IPS DF 6.9 (cell line): ENCODE data around the gene SQOR.

Experiments
- DNase-seq: peaks from one replicate; pipeline ENCODE4 v3.0.0-alpha.2; 2013; ENCODE audit warnings: low read depth, low spot score
- H3K27ac ChIP-seq: one replicate; pipeline ENCODE4 v1.5.1; 2013; ENCODE audit warnings: low read length, control low read depth
- H3K27me3 ChIP-seq: 2 replicates; pipeline ENCODE4 v1.6.1; 2013; ENCODE audit warnings: mild to moderate bottlenecking, low read length; ENCODE audit not compliant: control insufficient read depth, insufficient read depth
- H3K36me3 ChIP-seq: 2 replicates; pipeline ENCODE4 v1.6.1; 2013; ENCODE audit warnings: low read length; ENCODE audit not compliant: control insufficient read depth, insufficient read depth
- H3K4me1 ChIP-seq: 2 replicates; pipeline ENCODE4 v1.6.1; 2013; ENCODE audit warnings: low read length; ENCODE audit not compliant: control insufficient read depth, insufficient read depth
- H3K4me3 ChIP-seq: 2 replicates; pipeline ENCODE4 v1.5.1; 2013; ENCODE audit warnings: mild to moderate bottlenecking, low read length
- H3K9me3 ChIP-seq: 2 replicates; pipeline ENCODE4 v1.6.1; 2013; ENCODE audit warnings: low read length, inconsistent platforms; ENCODE audit not compliant: control insufficient read depth, insufficient read depth
- WGBS: extraction: QIAGEN DNeasy Blood & Tissue Kit; methylation state at CpG from one replicate; pipeline ENCODE4 v1.1.7; 2013; ENCODE audit warnings: mixed read lengths, missing lambda C conversion rate; ENCODE audit not compliant: insufficient read length, insufficient coverage; 5-methylcytosine and 5-hydroxymethylcytosine counted together

Gene SQOR

DNA sequence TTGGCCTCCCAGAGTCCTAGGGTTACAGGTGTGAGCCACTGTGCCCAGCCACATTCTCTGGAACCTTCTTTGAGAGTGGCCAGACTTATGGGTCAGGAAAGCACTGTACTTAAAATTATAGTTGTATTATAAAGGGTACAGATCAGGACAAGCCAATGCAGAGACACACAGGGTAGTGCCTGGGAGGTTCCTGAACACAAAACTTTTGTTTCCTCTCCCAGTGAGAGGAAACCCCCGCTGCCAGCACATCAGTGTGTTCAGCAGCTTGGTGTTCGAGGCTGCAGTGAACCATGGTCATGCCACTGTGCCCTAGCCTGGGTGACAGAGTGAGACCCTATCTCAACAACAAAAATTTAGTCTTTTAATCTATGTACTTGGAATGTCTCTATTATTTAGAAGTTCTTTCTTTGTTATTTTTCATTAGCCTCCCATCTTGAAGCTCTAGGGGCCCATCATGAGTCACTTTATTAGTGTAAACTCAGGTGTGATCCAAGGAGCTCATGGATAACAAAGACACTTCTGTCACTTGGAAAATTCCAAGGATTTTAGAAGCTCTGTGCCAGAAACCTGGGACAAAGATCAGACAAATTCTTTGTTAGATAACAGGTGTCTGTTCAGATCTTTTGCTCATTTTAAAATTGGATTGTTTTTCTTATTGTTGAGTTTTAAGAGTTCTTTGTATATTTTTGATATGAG, 39.8 kb upstream of the SQOR start:
- Histone ChIP-seq H3K27ac (no peak overlapping the region), H3K36me3 (no peaks in the 10 kb centered on the region), H3K27me3 (no peaks in the 10 kb centered on the region), H3K9me3 (no peaks in the 10 kb centered on the region), H3K4me1 (no peaks in the 10 kb centered on the region), H3K4me3 (no peak overlapping the region)
- WGBS: no CpG with 5 or more reads among the region's 2 CpGs
- DNase-seq: no peak

DNA sequence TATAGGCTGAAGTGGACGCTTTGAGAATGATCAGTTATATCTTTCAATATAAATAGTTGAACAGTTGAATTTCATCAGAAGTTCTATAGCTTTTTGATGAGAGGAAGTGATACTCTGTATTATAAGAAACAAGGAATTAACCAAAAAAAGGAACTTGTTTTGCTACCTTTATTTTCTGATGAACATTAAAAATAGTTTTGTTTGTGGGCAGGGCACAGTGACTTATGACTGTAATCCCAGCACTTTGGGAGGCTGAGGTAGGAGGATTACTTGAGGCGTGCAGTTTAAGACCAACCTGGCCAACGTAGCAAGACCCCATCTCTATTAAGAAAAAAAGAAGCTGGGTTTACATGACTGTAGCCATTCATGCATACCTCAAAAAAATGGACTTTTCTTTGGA, 30.9 kb upstream of the SQOR start:
- H3K9me3 ChIP-seq: no peaks in the 10 kb centered on the region
- no peak overlapping the region for H3K27ac ChIP-seq
- no peaks in the 10 kb centered on the region for H3K4me1 ChIP-seq
- no peaks in the 10 kb centered on the region for H3K36me3 ChIP-seq
- WGBS: no CpG with 5 or more reads among the region's 3 CpGs
- DNase-seq: no peak
- no peak overlapping the region for H3K4me3 ChIP-seq
- H3K27me3 ChIP-seq: no peaks in the 10 kb centered on the region

DNA sequence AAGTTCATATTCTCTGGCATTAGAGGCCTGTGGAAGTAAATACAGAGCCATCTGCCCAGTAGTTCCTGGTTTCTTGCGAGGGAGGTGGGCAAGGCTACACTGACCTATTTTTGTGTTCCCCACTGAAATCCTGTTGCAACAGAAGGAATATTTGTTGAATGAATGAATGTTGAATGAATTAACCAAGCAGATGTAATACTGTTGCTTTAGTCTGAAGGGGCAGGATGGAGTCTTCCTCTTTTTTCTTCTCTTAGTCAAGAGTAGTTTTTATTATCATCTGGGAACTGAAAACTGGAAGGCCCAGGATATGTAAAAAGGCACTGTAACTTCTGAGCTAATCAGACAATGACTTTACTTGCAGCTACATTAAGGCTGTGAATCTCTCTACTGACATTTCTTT, 30.5 kb upstream of the SQOR start:
- Histone ChIP-seq H3K36me3 (no peaks in the 10 kb centered on the region), H3K27ac (no peak overlapping the region), H3K4me1 (no peaks in the 10 kb centered on the region), H3K9me3 (no peaks in the 10 kb centered on the region), H3K4me3 (no peak overlapping the region), H3K27me3 (no peaks in the 10 kb centered on the region)
- WGBS: no CpG with 5 or more reads among the region's 1 CpG
- no peak for DNase-seq

DNA sequence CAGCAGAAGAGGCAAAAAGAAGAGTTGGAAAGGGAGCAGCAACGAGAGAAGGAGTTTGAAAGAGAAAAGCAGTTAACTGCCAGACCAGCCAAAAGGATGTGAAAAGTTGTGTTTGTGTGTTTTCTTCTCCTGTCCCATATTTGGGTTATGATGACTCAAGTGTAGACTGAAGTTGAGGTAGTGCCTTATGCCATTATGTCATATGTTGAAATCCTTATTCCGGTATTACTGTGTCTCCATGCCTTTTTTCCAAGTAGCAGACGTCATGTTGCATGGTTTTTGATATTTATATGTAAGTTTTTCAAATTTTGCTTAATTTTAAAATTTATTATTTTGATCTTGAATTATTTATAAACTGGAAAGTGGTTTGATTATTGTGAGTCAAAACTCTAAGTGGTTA, 28.4 kb upstream of the SQOR start:
- H3K36me3 ChIP-seq: no peaks in the 10 kb centered on the region
- DNase-seq: no peak
- no peaks in the 10 kb centered on the region for H3K9me3 ChIP-seq
- H3K27ac ChIP-seq: no peak overlapping the region
- no peaks in the 10 kb centered on the region for H3K4me1 ChIP-seq
- WGBS: no CpG with 5 or more reads among the region's 3 CpGs
- H3K4me3 ChIP-seq: no peak overlapping the region
- H3K27me3 ChIP-seq: no peaks in the 10 kb centered on the region

DNA sequence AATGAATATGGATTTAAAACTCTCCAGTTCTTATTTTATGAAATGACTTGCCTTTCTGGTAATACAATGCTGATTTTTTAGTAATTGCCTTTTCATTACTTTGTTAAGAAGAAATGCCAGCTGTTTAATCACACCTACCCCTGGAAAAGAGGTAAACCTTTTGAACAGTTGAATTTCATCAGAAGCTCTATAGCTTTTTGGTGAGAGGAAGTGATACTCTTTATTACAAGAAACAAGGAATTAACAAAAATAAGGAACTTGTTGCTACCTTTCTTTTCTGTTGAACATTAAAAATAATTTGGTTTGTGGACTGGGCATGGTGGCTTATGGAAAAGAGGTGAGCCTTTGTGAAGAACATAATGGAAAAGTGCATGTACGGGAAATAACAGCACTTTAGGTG, 28.0 kb upstream of the SQOR start:
- Histone ChIP-seq H3K4me3 (no peak overlapping the region), H3K9me3 (no peaks in the 10 kb centered on the region), H3K27ac (no peak overlapping the region), H3K4me1 (no peaks in the 10 kb centered on the region), H3K27me3 (no peaks in the 10 kb centered on the region), H3K36me3 (no peaks in the 10 kb centered on the region)
- DNase-seq: no peak
- no CpG with 5 or more reads among the region's 1 CpG for WGBS

DNA sequence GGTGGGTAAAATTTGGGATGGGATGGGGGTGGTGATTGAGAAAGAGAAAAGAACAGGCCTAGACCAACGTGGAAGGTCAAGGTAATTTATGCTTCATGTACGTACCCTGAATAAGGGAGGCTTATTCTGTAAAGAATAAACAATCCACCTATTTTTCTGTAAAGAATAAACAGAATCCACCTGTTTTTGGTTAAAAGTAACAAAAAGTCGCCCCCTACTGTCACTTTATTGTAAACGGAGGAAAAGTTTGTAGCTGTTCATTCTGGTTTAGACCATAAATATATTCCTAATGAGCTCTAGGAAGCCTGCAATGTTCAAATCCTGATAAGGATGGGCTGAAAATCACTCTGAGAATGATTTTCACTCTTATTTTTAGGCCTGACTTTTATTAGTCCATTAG, 23.5 kb upstream of the SQOR start:
- Histone ChIP-seq H3K4me3 (no peak overlapping the region), H3K4me1 (no peaks in the 10 kb centered on the region), H3K27ac (no peak overlapping the region), H3K27me3 (no peaks in the 10 kb centered on the region), H3K9me3 (no peaks in the 10 kb centered on the region), H3K36me3 (no peaks in the 10 kb centered on the region)
- no CpG with 5 or more reads among the region's 4 CpGs for WGBS
- DNase-seq: no peak

DNA sequence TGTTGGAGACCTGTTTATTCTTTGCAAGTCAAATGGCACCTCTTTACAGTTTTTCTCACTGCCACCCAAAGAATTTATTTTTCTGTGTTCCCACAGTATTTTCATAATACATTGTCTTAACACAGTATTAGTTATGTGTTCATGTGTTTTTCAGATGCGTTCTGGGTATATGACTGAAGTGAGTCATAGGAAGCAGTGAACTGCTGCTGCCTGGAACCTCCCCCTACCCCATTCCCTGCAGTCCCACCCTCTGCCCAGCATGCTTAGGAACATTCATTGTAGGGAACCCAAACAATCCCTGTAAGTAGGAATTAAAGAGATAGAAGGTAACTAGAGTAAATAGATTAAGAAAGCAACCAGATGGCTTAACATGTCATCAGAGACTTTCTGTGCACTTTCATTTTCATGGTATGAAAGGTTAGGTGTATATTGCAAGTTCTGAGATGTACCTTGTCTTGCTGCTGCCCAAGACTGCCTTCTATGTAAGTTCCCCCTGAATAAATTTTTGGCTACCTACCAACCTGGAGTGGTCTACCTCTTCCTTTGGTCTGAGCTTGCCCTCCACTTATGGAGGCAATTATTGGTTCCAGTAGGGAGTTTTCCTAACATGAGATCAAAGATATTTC, 21.9 kb upstream of the SQOR start:
- WGBS: no CpG with 5 or more reads among the region's 1 CpG
- Histone ChIP-seq H3K4me1 (no peaks in the 10 kb centered on the region; the same call in 1 of the 2 replicates), H3K4me3 (no peak overlapping the region), H3K27me3 (no peaks in the 10 kb centered on the region), H3K9me3 (no peaks in the 10 kb centered on the region), H3K27ac (no peak overlapping the region), H3K36me3 (no peaks in the 10 kb centered on the region)
- DNase-seq: no peak

DNA sequence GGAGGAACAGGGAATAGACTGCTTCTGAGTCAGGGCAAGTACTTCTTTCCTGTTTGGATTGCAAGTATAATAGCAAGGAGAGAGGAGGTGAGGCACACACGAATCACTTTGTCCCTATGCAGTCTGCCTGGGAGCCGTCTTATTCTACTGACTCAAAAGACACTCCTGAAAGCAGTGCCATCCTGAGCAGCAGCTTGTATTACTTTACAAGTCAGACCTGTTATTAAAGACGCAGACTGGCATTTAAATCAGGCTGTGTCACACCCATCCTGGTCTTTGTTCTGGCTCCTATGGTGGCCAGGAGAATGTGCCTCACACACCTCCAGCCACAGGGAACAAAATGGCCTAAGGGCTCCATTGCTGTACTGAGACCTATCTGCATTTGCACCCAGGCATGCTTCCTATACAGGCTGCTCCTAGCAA, 17.9 kb upstream of the SQOR start:
- WGBS: no CpG with 5 or more reads among the region's 3 CpGs
- DNase-seq: no peak
- no peaks in the 10 kb centered on the region for H3K36me3 ChIP-seq
- H3K9me3 ChIP-seq: no peaks in the 10 kb centered on the region
- H3K4me3 ChIP-seq: no peak overlapping the region
- H3K4me1 ChIP-seq: no peaks in the 10 kb centered on the region; the same call in 1 of the 2 replicates
- no peaks in the 10 kb centered on the region for H3K27me3 ChIP-seq
- H3K27ac ChIP-seq: no peak overlapping the region

DNA sequence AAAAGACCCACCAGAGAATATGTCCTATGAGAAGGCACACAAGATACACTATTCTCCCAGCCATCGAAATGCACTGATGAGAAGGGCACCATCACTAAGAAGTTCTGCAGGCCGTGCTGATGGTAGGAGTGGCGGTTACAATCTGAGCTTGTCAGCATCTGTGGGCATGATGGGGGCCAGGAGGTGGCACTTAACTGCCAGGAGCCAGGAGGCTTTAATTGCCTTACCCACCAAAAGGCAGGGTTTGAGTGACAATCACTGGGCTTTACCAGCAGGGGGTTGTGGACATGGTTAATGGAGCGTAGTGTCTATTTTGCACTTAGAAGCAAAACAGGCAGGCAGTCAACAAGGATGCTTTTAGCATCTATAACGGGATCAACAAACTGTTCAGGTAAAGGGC, 16.0 kb upstream of the SQOR start:
- no peak for DNase-seq
- Histone ChIP-seq H3K27ac (no peak overlapping the region), H3K4me3 (no peak overlapping the region), H3K4me1 (no peaks in the 10 kb centered on the region; the same call in 1 of the 2 replicates), H3K27me3 (no peaks in the 10 kb centered on the region), H3K36me3 (no peaks in the 10 kb centered on the region), H3K9me3 (no peaks in the 10 kb centered on the region)
- WGBS: no CpG with 5 or more reads among the region's 5 CpGs

DNA sequence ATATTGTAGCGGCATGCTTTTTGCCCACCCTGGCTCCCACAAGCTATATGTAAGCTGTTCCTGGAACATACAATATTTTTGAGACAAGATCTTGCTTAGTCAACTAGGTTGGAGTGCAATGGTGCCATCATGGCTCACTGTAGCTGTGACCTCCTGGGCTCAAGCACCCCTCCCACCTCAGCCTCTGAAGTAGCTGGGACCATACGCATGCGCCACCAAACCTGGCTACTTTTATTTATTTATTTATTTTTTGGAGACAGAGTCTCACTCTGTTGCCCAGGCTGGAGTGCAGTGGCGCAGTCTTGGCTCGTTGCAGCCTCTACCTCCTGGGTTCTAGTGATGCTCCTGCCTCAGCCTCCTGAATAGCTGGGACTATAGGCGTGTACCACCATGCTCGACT, 6.7 kb upstream of the SQOR start:
- no peak overlapping the region for H3K27ac ChIP-seq
- WGBS: no CpG with 5 or more reads among the region's 7 CpGs
- no peaks in the 10 kb centered on the region for H3K36me3 ChIP-seq
- no peak for DNase-seq
- no peaks in the 10 kb centered on the region for H3K9me3 ChIP-seq
- no peak overlapping the region for H3K4me3 ChIP-seq
- no peaks in the 10 kb centered on the region for H3K27me3 ChIP-seq
- H3K4me1 ChIP-seq: no peaks in the 10 kb centered on the region
